Cardiac muscle cell (in vitro differentiated cells and primary cell): Measurements from ENCODE around the gene DCPS. TPM values are rescaled to one million over a fixed set of nuclear protein-coding genes. Genes with fewer than 3 reads are reported as not detected.
"Not testable (repeated sequence)": the region's sequence is repeated elsewhere in the genome, so short reads cannot be mapped to it uniquely, and the experiment has no call there.

ENCODE experiments used
- DNase-seq, 2 donors: peaks; one replicate each; pipeline versions ENCODE4 v3.0.0 to v3.0.0-alpha.2; 2010 to 2017; ENCODE audit warnings: low read depth in 1 of 2, low spot score in 1 of 2
- H3K27ac ChIP-seq: fragments of 200-600 bp; sonication (generic); 2 replicates; pipeline ENCODE4 v1.5.1; 2016
- H3K27me3 ChIP-seq: fragments of 200-600 bp; sonication (generic); 2 replicates; pipeline ENCODE4 v1.6.0; 2016; ENCODE audit warnings: control low read depth
- H3K36me3 ChIP-seq: fragments of 200-600 bp; sonication (generic); 2 replicates; pipeline ENCODE4 v1.5.1; 2016; ENCODE audit warnings: control low read depth
- H3K4me1 ChIP-seq: fragments of 200-600 bp; sonication (generic); 2 replicates; pipeline ENCODE4 v1.8.1; 2017; ENCODE audit warnings: low read depth, mild to moderate bottlenecking, mixed run types
- H3K4me3 ChIP-seq: fragments of 200-600 bp; sonication (generic); 2 replicates; pipeline ENCODE4 v1.5.1; 2016; ENCODE audit warnings: mild to moderate bottlenecking
- H3K9me3 ChIP-seq: fragments of 200-600 bp; sonication (generic); 2 replicates; pipeline ENCODE4 v1.5.1; 2017; ENCODE audit warnings: low read depth, mild to moderate bottlenecking, control low read depth
- CTCF ChIP-seq: IDR thresholded peaks from 2 replicates; pipeline ENCODE4 v1.5.1; 2012; ENCODE audit warnings: low read depth, mild to moderate bottlenecking, low read length
- polyA plus RNA-seq: library from polyadenylated mRNA; unstranded; fragments of >200 nt; fragmentation: Nextera tagmentation; extraction: Ambion mirVana; gene quantifications from 2 replicates; pipeline ENCODE4 v1.2.1, GENCODE V29; 2016
- total RNA-seq: library from RNA; depleted of rRNA; stranded (reverse); fragments of >200 nt; gene quantifications from 2 replicates; pipeline ENCODE4 v1.2.3, GENCODE V29; 2016

The DCPS gene
- total and polyA plus RNA-seq, 2 experiments from 2014 or later: 13.1 to 27.0 TPM

DNA sequence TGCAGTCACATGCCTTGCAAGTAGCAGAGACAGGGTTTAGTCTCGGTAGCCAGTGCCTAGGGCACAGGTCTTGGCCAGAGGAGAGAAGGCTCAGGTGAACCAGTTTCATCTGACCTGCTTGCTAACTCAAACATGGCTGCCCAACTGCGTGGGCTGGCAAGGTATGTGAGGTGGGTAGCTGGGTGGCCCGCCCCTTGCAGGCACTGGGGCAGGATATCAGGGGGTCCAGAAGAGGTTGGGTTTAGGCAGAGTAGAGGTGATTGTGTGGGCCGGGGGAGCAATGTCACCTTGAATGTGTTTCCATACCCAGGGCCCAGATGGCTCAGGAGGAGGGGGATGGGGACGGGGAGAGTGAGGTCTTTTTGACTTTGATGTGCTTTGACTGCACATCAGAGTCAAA lies 89.3 kb downstream of the DCPS start:
- H3K36me3 ChIP-seq: no peaks in the 10 kb centered on the region
- no peak overlapping the region for H3K27ac ChIP-seq
- no peak overlapping the region for H3K4me3 ChIP-seq
- H3K4me1 ChIP-seq: peaks cover 30% of the 10 kb centered on the region
- H3K9me3 ChIP-seq: no peaks in the 10 kb centered on the region
- TF ChIP-seq CTCF: no peak
- H3K27me3 ChIP-seq: no peaks in the 10 kb centered on the region
- no peak for DNase-seq

- H3K27me3 ChIP-seq: no peaks in the 10 kb centered on the region
- TF ChIP-seq CTCF: no peak
- DNase-seq: no peak
Observed at GRCh38 chr11:126394036-126394435, 90.2 kb downstream of the DCPS start.

DNA sequence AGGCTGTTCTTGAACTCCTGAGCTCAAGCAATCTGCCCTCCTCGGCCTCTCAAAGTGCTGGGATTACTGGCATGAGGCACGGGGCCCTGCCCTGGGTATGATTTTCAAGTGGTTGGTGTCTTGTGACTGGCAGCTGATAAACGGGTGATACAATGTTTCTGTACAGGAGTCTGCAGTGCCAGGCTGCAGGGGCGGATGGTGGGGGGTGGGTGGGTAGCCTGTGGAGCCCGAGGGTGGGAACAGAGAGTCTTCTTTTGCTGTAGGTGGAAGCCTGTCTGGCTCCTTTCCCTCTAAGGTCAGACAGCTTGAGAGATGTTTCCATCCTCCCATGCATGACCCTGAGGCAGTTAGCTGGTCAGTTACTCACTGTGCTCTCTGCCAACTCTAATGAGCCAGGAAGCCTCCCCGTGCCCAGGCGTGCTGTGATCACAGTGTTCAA lies 90.8 kb downstream of the DCPS start:
- peaks cover 30% of the 10 kb centered on the region for H3K4me1 ChIP-seq
- not testable (repeated sequence) for DNase-seq, H3K27ac ChIP-seq, H3K36me3 ChIP-seq, H3K27me3 ChIP-seq, H3K9me3 ChIP-seq, H3K4me3 ChIP-seq

More at GRCh38 chr11:126394036-126394435, 90.2 kb downstream of the DCPS start:
- peaks cover 30% of the 10 kb centered on the region for H3K4me1 ChIP-seq
- H3K36me3 ChIP-seq: no peaks in the 10 kb centered on the region
- H3K4me3 ChIP-seq: no peak overlapping the region
- no peaks in the 10 kb centered on the region for H3K9me3 ChIP-seq
- no peak overlapping the region for H3K27ac ChIP-seq

Other genes with a start within 250 kb of the DCPS start
- gene CDON, start 241.2 kb upstream of the DCPS start, total RNA-seq: 13.3 and 17.3 TPM in 2 replicates
- 5.5 and 5.7 TPM in 2 replicates for gene CDON, start 241.2 kb upstream of the DCPS start, polyA plus RNA-seq
- gene RPUSD4, start 92.4 kb upstream of the DCPS start, total RNA-seq: 21.0 and 36.5 TPM in 2 replicates
- gene RPUSD4, start 92.4 kb upstream of the DCPS start, polyA plus RNA-seq: 15.2 and 21.2 TPM in 2 replicates
- gene FAM118B, start 92.3 kb upstream of the DCPS start, total RNA-seq: 13.7 and 22.7 TPM in 2 replicates
- 29.4 and 33.9 TPM in 2 replicates for gene FAM118B, start 92.3 kb upstream of the DCPS start, polyA plus RNA-seq
- 42.9 and 60.2 TPM in 2 replicates for gene SRPRA, start 35.2 kb upstream of the DCPS start, total RNA-seq
- gene SRPRA, start 35.2 kb upstream of the DCPS start, polyA plus RNA-seq: 62.1 and 76.6 TPM in 2 replicates
- 38.5 and 38.7 TPM in 2 replicates for gene FOXRED1, start 34.9 kb upstream of the DCPS start, total RNA-seq
- gene FOXRED1, start 34.9 kb upstream of the DCPS start, polyA plus RNA-seq: 59.3 and 68.5 TPM in 2 replicates
- gene TIRAP, start 21.0 kb upstream of the DCPS start, total RNA-seq: 4.2 and 6.7 TPM in 2 replicates
- gene TIRAP, start 21.0 kb upstream of the DCPS start, polyA plus RNA-seq: 2.4 and 4.9 TPM in 2 replicates
- gene ST3GAL4, start 51.6 kb downstream of the DCPS start, total RNA-seq: 21.4 and 25.6 TPM in 2 replicates
- 19.1 and 28.6 TPM in 2 replicates for gene ST3GAL4, start 51.6 kb downstream of the DCPS start, polyA plus RNA-seq